Loucy (cell line): ENCODE measurements around the gene ASTL.
"Not testable (repeated sequence)": the region's sequence is repeated elsewhere in the genome, so short reads cannot be mapped to it uniquely, and the experiment has no call there.

Experiments used
- H2AFZ ChIP-seq: fragments of 200-600 bp; sonication (generic); 2 replicates; pipeline ENCODE4 v1.6.0; 2016; ENCODE audit warnings: antibody characterized with exemption, mild to moderate bottlenecking, low read length, moderate library complexity
- H3F3A ChIP-seq: fragments of 200-600 bp; 2 replicates; pipeline ENCODE4 v1.6.0; 2016; ENCODE audit warnings: antibody characterized with exemption, low read depth, mild to moderate bottlenecking
- H3K27me3 ChIP-seq: fragments of 200-600 bp; sonication (generic); 2 replicates; pipeline ENCODE4 v1.6.1; 2014; ENCODE audit warnings: low read length, mild to moderate bottlenecking; ENCODE audit not compliant: insufficient read depth, poor library complexity, severe bottlenecking
- H3K36me3 ChIP-seq: fragments of 200-600 bp; sonication (generic); 2 replicates; pipeline ENCODE4 v1.6.1; 2016; ENCODE audit warnings: low read length; ENCODE audit not compliant: insufficient read depth
- H3K4me1 ChIP-seq: fragments of 200-600 bp; sonication (generic); 2 replicates; pipeline ENCODE4 v1.5.1; 2014; ENCODE audit warnings: low read length, mild to moderate bottlenecking; ENCODE audit not compliant: insufficient read depth, poor library complexity, severe bottlenecking
- H3K4me2 ChIP-seq: fragments of 200-600 bp; sonication (generic); 2 replicates; pipeline ENCODE4 v1.6.0; 2014; ENCODE audit warnings: antibody characterized with exemption, low read length, low read depth, mild to moderate bottlenecking; ENCODE audit not compliant: poor library complexity, severe bottlenecking
- H3K4me3 ChIP-seq: fragments of 200-600 bp; sonication (generic); 2 replicates; pipeline ENCODE4 v1.5.1; 2014; ENCODE audit warnings: low read length, mild to moderate bottlenecking, mixed read lengths; ENCODE audit not compliant: poor library complexity, severe bottlenecking
- H3K79me2 ChIP-seq: fragments of 200-600 bp; sonication (generic); 2 replicates; pipeline ENCODE4 v1.6.1; 2014; ENCODE audit warnings: low read length; ENCODE audit not compliant: insufficient read depth
- H3K9ac ChIP-seq: fragments of 200-600 bp; sonication (generic); 2 replicates; pipeline ENCODE4 v1.6.0; 2014; ENCODE audit warnings: mild to moderate bottlenecking, low read depth, low read length, moderate library complexity; ENCODE audit not compliant: poor library complexity, severe bottlenecking
- H3K9me2 ChIP-seq: fragments of 200-600 bp; sonication (generic); replicated peaks from 2 replicates; pipeline ENCODE4 v1.6.1; 2016; ENCODE audit warnings: low read depth, low read length, mixed read lengths
- H3K9me3 ChIP-seq: fragments of 200-600 bp; sonication (generic); 2 replicates; pipeline ENCODE4 v1.6.1; 2014; ENCODE audit warnings: mild to moderate bottlenecking, antibody characterized with exemption, low read length, low read depth; ENCODE audit not compliant: insufficient read depth
- H4K20me1 ChIP-seq: fragments of 200-600 bp; sonication (generic); 2 replicates; pipeline ENCODE4 v1.6.0; 2014; ENCODE audit warnings: antibody characterized with exemption, low read length, mild to moderate bottlenecking; ENCODE audit not compliant: insufficient read depth, poor library complexity, severe bottlenecking
- EZH2phosphoT487 ChIP-seq: fragments of 200-600 bp; IDR thresholded peaks from 2 replicates; pipeline ENCODE4 v1.6.1; 2018; ENCODE audit warnings: antibody characterized with exemption, mild to moderate bottlenecking, moderate library complexity, borderline replicate concordance
- TF ChIP-seq, protein P1 (sequence below): fragments of 200-600 bp; sonication (generic); conservative IDR thresholded peaks from 2 replicates; pipeline ENCODE4 v1.5.1; 2014; ENCODE audit warnings: mild to moderate bottlenecking, antibody characterized with exemption, low read length

The ASTL gene

DNA sequence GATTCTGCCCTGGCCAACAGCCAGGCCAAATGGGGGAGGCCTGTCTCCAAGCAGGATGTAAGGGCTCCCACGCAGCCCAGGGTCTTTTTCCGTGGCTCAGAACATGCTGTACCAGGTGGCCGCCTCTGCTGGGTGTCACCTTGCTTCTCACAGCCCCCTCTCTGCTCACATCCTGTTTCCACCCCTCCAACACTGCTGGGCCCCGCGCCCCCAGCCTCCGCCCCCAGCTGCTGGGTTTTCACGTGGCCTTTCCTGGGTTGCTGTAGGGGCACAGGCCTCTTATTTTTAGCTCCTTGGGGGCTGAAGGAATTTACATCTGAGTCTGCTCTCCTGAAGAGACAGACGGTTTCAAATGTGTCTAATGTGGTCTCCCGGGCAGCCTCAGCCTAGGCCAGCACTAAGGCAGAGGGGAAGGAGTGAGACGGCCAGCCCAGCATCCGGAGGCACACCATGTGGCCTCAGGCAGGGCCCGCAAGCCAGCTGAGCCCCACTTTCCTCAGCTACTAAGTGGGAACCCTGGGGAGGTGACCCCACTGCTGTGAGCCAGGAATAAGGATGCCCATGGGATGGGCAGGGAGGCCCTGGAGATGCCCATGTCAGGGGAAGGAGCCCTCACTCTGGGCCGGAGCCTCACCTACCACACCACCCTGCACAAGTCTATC is 25.6 kb upstream of the ASTL start:
- Histone ChIP-seq H3K27me3 (no peaks in the 10 kb centered on the region), H3K4me1 (peaks cover 47% of the 10 kb centered on the region), H3K36me3 (no peaks in the 10 kb centered on the region), H3K79me2 (no peaks in the 10 kb centered on the region), H3K9me2 (no peaks in the 10 kb centered on the region), H3K4me3 (peak overlapping the region; percentile 69), H2AFZ (no peak overlapping the region), H4K20me1 (no peaks in the 10 kb centered on the region), H3K4me2 (peak overlapping the region; percentile 75), H3K9ac (peak overlapping the region; percentile 85), H3K9me3 (no peaks in the 10 kb centered on the region), H3F3A (peaks cover 14% of the 10 kb centered on the region)
- TF ChIP-seq EZH2phosphoT487, result no peak
- TF ChIP-seq, protein P1, sequence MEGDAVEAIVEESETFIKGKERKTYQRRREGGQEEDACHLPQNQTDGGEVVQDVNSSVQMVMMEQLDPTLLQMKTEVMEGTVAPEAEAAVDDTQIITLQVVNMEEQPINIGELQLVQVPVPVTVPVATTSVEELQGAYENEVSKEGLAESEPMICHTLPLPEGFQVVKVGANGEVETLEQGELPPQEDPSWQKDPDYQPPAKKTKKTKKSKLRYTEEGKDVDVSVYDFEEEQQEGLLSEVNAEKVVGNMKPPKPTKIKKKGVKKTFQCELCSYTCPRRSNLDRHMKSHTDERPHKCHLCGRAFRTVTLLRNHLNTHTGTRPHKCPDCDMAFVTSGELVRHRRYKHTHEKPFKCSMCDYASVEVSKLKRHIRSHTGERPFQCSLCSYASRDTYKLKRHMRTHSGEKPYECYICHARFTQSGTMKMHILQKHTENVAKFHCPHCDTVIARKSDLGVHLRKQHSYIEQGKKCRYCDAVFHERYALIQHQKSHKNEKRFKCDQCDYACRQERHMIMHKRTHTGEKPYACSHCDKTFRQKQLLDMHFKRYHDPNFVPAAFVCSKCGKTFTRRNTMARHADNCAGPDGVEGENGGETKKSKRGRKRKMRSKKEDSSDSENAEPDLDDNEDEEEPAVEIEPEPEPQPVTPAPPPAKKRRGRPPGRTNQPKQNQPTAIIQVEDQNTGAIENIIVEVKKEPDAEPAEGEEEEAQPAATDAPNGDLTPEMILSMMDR, result no peak

DNA sequence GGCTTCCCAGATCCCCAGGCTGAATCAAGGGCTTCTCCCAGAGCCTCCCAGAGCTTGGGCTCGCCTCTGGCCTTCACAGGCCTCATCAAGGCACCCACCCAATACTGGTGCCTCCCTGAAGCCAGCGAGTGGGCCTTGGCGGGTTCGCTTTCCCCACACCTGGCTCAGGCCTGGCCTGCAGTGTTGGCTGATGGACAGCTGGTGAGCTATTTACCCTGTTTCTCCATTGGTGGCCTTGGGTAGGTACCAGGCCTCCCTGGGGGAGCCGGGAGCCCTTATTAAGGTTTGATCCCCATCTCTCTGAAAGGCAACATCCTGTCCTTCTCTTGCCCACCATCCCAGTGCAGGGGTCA is 25.1 kb upstream of the ASTL start:
- no peaks in the 10 kb centered on the region for H3K9me3 ChIP-seq

DNA sequence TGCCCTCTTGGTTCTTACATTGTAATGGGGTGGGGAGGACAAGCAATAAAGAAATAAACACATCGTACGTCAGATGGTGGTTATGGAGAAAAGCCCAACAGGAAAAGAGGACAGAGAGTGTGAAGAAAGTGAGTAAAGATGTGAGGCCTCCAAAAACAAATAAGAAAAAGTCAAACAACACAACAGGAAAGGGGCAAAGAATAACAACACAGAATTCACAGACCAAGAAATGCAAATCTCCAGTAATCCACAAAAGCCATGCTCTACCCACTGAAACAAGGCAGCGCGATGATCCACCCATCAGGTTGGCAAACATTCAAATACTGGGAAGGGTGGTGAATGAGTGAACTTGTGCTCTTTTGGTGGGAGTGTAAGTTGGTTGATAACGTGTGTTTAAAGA is 23.6 kb upstream of the ASTL start:
- Histone ChIP-seq H3K27me3 (no peaks in the 10 kb centered on the region), H3F3A (peaks cover 14% of the 10 kb centered on the region), H3K4me2 (no peak overlapping the region), H4K20me1 (no peaks in the 10 kb centered on the region), H3K4me3 (no peak overlapping the region), H3K9me2 (no peaks in the 10 kb centered on the region), H3K4me1 (peaks cover 40% of the 10 kb centered on the region), H3K9ac (peak overlapping the region; percentile 85), H3K36me3 (no peaks in the 10 kb centered on the region), H3K79me2 (no peaks in the 10 kb centered on the region), H2AFZ (no peak overlapping the region), H3K9me3 (no peaks in the 10 kb centered on the region)
- TF ChIP-seq EZH2phosphoT487, result no peak
- TF ChIP-seq, protein P1, result no peak

More for the DNA sequence above, 25.1 kb upstream of the ASTL start:
- H4K20me1 ChIP-seq, result no peaks in the 10 kb centered on the region
- H2AFZ ChIP-seq, result no peak overlapping the region
- peaks cover 14% of the 10 kb centered on the region for H3F3A ChIP-seq
- peak overlapping the region; percentile 69 for H3K4me3 ChIP-seq
- H3K4me1 ChIP-seq, result peaks cover 44% of the 10 kb centered on the region
- TF ChIP-seq, protein P1, result no peak
- no peak for TF ChIP-seq EZH2phosphoT487
- no peaks in the 10 kb centered on the region for H3K36me3 ChIP-seq
- H3K79me2 ChIP-seq, result no peaks in the 10 kb centered on the region
- peak overlapping the region; percentile 75 for H3K4me2 ChIP-seq
- peak overlapping the region; percentile 85 for H3K9ac ChIP-seq
- H3K27me3 ChIP-seq, result no peaks in the 10 kb centered on the region
- no peaks in the 10 kb centered on the region for H3K9me2 ChIP-seq

DNA sequence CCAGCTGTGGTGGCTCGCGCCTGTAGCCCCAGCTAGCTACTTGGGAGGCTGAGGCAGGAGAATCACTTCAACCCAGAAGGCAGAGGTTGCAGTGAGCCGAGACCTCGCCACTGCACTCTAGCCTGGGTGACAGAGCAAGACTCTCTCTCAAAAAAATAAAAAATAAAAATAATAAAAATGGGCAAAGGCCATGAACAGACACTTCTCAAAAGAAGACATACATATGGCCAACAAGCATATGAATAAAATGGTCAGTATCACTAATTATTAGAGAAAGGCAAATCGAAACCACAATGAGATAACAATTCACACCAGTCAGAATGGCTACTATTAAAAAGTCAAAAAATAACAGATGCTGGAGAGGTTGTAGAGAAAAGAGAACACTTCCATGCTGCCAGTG is 22.1 kb upstream of the ASTL start:
- H3K27me3 ChIP-seq, H3K4me3 ChIP-seq, H2AFZ ChIP-seq, H3K79me2 ChIP-seq, H3K9ac ChIP-seq, H3K9me3 ChIP-seq, H3K9me2 ChIP-seq, H4K20me1 ChIP-seq, H3K4me2 ChIP-seq, H3K36me3 ChIP-seq: not testable (repeated sequence)
- H3F3A ChIP-seq, result peaks cover 14% of the 10 kb centered on the region
- H3K4me1 ChIP-seq, result peaks cover 51% of the 10 kb centered on the region
